ENCODE data around the gene COQ10B. TPM values are rescaled to one million over a fixed set of nuclear protein-coding genes. Genes with fewer than 3 reads are reported as not detected.
A peak's percentile ranks its signal among the peaks of the same experiment; 100 is the strongest.

COQ10B gene
- total RNA-seq, 1 experiment from 2014 or later: 21.7 TPM

DNA sequence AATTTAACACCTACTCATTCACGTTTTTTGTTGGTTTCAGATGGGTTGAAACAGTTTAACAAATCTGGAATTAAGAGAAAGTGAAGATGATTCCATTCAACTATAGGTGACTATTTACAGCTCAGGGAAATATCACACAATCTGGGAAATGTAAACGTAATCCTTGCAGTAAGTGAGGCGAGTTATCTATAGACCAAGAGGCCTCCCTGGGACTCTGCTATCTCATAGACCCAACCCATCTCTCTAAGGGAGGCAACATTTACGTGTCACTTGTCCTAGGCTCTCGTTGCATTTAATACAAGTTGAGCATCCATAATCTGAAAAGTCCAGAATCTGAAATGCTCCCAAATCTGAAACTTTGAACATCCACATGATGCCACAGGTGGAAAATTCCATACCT, 60.6 kb downstream of the COQ10B start:
- POLR2A ChIA-PET: interaction anchor here (2.9 kb wide), 1 partner anchor 14 kb away, joined by 12 read pairs; the partner anchor contains the start of genes HSPD1 and HSPE1
- Mint-ChIP-seq H3K27ac (no peak overlapping the region), H3K27me3 (ENCODE audit: low read depth) (no peaks in the 10 kb centered on the region), H3K9me3 (no peaks in the 10 kb centered on the region), H3K36me3 (no peaks in the 10 kb centered on the region), H3K4me3 (no peak overlapping the region), H3K4me1 (peaks cover 29% of the 10 kb centered on the region)
- CTCF ChIA-PET: no interaction called here
- no peak for TF ChIP-seq SP1 (CRISPR knock-in tag; conservative IDR thresholded peaks at IDR 0.05)
- TF ChIP-seq, protein P1, sequence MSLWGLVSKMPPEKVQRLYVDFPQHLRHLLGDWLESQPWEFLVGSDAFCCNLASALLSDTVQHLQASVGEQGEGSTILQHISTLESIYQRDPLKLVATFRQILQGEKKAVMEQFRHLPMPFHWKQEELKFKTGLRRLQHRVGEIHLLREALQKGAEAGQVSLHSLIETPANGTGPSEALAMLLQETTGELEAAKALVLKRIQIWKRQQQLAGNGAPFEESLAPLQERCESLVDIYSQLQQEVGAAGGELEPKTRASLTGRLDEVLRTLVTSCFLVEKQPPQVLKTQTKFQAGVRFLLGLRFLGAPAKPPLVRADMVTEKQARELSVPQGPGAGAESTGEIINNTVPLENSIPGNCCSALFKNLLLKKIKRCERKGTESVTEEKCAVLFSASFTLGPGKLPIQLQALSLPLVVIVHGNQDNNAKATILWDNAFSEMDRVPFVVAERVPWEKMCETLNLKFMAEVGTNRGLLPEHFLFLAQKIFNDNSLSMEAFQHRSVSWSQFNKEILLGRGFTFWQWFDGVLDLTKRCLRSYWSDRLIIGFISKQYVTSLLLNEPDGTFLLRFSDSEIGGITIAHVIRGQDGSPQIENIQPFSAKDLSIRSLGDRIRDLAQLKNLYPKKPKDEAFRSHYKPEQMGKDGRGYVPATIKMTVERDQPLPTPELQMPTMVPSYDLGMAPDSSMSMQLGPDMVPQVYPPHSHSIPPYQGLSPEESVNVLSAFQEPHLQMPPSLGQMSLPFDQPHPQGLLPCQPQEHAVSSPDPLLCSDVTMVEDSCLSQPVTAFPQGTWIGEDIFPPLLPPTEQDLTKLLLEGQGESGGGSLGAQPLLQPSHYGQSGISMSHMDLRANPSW (CRISPR knock-in tag; conservative IDR thresholded peaks at IDR 0.05; ENCODE audit: low read depth): no peak
- no peak for TF ChIP-seq JAZF1 (CRISPR knock-in tag; IDR thresholded peaks at IDR 0.05)
- DNase-seq (ENCODE audit: low spot score) (no peak), ATAC-seq (no peak)

DNA sequence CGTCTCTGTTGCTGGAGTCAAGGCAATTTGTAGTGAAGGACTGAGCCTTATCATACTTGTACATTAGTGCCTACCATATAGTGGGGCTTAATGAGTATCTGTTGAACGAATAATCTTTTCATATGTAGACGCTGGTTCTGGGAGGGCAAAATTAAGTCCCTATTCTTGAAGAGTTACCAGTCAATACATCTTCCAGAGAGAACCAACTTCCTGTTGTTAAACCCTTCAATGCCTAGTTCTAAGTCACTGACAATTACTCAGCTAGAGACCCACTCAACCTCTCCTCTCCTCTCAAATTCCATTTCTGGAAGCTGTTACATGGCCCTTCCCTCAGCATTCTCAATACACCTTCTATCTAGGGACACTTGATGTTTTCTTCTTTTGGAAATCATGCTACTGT, 61.4 kb downstream of the COQ10B start:
- ChIA-PET CTCF (interaction anchor here (0.6 kb wide), 1 partner anchor 85 kb away, joined by 3 read pairs; no protein-coding TSS in a partner anchor), POLR2A (interaction anchor here (0.5 to 3.3 kb wide), 5 partner anchors 9 to 589 kb away, joined by 3 to 64 read pairs (median 7); partner anchors contain the start of genes COQ10B, HSPD1 and HSPE1)
- H3K4me1 Mint-ChIP-seq: peaks cover 36% of the 10 kb centered on the region
- TF ChIP-seq, protein P2, sequence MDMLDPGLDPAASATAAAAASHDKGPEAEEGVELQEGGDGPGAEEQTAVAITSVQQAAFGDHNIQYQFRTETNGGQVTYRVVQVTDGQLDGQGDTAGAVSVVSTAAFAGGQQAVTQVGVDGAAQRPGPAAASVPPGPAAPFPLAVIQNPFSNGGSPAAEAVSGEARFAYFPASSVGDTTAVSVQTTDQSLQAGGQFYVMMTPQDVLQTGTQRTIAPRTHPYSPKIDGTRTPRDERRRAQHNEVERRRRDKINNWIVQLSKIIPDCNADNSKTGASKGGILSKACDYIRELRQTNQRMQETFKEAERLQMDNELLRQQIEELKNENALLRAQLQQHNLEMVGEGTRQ (CRISPR knock-in tag; IDR thresholded peaks at IDR 0.05): no peak
- TF ChIP-seq, protein P3, sequence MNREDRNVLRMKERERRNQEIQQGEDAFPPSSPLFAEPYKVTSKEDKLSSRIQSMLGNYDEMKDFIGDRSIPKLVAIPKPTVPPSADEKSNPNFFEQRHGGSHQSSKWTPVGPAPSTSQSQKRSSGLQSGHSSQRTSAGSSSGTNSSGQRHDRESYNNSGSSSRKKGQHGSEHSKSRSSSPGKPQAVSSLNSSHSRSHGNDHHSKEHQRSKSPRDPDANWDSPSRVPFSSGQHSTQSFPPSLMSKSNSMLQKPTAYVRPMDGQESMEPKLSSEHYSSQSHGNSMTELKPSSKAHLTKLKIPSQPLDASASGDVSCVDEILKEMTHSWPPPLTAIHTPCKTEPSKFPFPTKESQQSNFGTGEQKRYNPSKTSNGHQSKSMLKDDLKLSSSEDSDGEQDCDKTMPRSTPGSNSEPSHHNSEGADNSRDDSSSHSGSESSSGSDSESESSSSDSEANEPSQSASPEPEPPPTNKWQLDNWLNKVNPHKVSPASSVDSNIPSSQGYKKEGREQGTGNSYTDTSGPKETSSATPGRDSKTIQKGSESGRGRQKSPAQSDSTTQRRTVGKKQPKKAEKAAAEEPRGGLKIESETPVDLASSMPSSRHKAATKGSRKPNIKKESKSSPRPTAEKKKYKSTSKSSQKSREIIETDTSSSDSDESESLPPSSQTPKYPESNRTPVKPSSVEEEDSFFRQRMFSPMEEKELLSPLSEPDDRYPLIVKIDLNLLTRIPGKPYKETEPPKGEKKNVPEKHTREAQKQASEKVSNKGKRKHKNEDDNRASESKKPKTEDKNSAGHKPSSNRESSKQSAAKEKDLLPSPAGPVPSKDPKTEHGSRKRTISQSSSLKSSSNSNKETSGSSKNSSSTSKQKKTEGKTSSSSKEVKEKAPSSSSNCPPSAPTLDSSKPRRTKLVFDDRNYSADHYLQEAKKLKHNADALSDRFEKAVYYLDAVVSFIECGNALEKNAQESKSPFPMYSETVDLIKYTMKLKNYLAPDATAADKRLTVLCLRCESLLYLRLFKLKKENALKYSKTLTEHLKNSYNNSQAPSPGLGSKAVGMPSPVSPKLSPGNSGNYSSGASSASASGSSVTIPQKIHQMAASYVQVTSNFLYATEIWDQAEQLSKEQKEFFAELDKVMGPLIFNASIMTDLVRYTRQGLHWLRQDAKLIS (CRISPR knock-in tag; IDR thresholded peaks at IDR 0.05; ENCODE audit: borderline replicate concordance): no peak
- TF ChIP-seq, protein P4, sequence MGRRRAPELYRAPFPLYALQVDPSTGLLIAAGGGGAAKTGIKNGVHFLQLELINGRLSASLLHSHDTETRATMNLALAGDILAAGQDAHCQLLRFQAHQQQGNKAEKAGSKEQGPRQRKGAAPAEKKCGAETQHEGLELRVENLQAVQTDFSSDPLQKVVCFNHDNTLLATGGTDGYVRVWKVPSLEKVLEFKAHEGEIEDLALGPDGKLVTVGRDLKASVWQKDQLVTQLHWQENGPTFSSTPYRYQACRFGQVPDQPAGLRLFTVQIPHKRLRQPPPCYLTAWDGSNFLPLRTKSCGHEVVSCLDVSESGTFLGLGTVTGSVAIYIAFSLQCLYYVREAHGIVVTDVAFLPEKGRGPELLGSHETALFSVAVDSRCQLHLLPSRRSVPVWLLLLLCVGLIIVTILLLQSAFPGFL (CRISPR knock-in tag; IDR thresholded peaks at IDR 0.05; ENCODE audit: borderline replicate concordance): no peak
- TF ChIP-seq, protein P5, sequence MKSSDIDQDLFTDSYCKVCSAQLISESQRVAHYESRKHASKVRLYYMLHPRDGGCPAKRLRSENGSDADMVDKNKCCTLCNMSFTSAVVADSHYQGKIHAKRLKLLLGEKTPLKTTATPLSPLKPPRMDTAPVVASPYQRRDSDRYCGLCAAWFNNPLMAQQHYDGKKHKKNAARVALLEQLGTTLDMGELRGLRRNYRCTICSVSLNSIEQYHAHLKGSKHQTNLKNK (CRISPR knock-in tag; IDR thresholded peaks at IDR 0.05): no peak
- TF ChIP-seq CBFB (CRISPR knock-in tag; IDR thresholded peaks at IDR 0.05; ENCODE audit: low read depth): no peak
- no peak for TF ChIP-seq MYBL2 (CRISPR knock-in tag; IDR thresholded peaks at IDR 0.05)
- TF ChIP-seq, protein P6, sequence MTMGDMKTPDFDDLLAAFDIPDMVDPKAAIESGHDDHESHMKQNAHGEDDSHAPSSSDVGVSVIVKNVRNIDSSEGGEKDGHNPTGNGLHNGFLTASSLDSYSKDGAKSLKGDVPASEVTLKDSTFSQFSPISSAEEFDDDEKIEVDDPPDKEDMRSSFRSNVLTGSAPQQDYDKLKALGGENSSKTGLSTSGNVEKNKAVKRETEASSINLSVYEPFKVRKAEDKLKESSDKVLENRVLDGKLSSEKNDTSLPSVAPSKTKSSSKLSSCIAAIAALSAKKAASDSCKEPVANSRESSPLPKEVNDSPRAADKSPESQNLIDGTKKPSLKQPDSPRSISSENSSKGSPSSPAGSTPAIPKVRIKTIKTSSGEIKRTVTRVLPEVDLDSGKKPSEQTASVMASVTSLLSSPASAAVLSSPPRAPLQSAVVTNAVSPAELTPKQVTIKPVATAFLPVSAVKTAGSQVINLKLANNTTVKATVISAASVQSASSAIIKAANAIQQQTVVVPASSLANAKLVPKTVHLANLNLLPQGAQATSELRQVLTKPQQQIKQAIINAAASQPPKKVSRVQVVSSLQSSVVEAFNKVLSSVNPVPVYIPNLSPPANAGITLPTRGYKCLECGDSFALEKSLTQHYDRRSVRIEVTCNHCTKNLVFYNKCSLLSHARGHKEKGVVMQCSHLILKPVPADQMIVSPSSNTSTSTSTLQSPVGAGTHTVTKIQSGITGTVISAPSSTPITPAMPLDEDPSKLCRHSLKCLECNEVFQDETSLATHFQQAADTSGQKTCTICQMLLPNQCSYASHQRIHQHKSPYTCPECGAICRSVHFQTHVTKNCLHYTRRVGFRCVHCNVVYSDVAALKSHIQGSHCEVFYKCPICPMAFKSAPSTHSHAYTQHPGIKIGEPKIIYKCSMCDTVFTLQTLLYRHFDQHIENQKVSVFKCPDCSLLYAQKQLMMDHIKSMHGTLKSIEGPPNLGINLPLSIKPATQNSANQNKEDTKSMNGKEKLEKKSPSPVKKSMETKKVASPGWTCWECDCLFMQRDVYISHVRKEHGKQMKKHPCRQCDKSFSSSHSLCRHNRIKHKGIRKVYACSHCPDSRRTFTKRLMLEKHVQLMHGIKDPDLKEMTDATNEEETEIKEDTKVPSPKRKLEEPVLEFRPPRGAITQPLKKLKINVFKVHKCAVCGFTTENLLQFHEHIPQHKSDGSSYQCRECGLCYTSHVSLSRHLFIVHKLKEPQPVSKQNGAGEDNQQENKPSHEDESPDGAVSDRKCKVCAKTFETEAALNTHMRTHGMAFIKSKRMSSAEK (CRISPR knock-in tag; IDR thresholded peaks at IDR 0.05; ENCODE audit: borderline replicate concordance): no peak
- no peak for TF ChIP-seq HMGA2 (CRISPR knock-in tag; IDR thresholded peaks at IDR 0.05)
- TF ChIP-seq TEAD1 (CRISPR knock-in tag; IDR thresholded peaks at IDR 0.05): no peak
- TF ChIP-seq, protein P7, sequence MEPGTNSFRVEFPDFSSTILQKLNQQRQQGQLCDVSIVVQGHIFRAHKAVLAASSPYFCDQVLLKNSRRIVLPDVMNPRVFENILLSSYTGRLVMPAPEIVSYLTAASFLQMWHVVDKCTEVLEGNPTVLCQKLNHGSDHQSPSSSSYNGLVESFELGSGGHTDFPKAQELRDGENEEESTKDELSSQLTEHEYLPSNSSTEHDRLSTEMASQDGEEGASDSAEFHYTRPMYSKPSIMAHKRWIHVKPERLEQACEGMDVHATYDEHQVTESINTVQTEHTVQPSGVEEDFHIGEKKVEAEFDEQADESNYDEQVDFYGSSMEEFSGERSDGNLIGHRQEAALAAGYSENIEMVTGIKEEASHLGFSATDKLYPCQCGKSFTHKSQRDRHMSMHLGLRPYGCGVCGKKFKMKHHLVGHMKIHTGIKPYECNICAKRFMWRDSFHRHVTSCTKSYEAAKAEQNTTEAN (CRISPR knock-in tag; IDR thresholded peaks at IDR 0.05): no peak
- TF ChIP-seq ETV6 (CRISPR knock-in tag; IDR thresholded peaks at IDR 0.05): no peak
- TF ChIP-seq ZNF219 (CRISPR knock-in tag; IDR thresholded peaks at IDR 0.05; ENCODE audit: borderline replicate concordance): no peak
- peak overlapping the region; percentile 99 for H3K4me3 Mint-ChIP-seq
- ATAC-seq (no peak), DNase-seq (ENCODE audit: low spot score) (no peak)
- no peaks in the 10 kb centered on the region for H3K9me3 Mint-ChIP-seq
- H3K27me3 Mint-ChIP-seq (ENCODE audit: low read depth): no peaks in the 10 kb centered on the region
- 0 out of 2 replicates have a peak, but pooled peaks cover 5% of the 10 kb centered on the region for H3K36me3 Mint-ChIP-seq
- peak overlapping the region; percentile 95 for H3K27ac Mint-ChIP-seq

All from WTC11 (cell line).